Stimulated activated naive CD8-positive, alpha-beta T cell treated with anti-CD3 and anti-CD28 coated beads, Interleukin-15, Interleukin-2, amounts not matched to agents 100 ng/mL and 50 ng/mL, for 24 hours (primary cell): ENCODE measurements around the gene AUTS2.

Source experiments
- H3K27ac Mint-ChIP-seq: one replicate; pipeline ENCODE4 v1.8.0; 2021; ENCODE audit warnings: mild to moderate bottlenecking, mixed read lengths
- H3K27me3 Mint-ChIP-seq: one replicate; pipeline ENCODE4 v1.8.0; 2021; ENCODE audit warnings: mixed read lengths
- H3K36me3 Mint-ChIP-seq: one replicate; pipeline ENCODE4 v1.8.0; 2021; ENCODE audit warnings: low read depth, mixed read lengths
- H3K4me1 Mint-ChIP-seq: one replicate; pipeline ENCODE4 v1.8.0; 2021; ENCODE audit warnings: low read depth, mixed read lengths
- H3K4me3 Mint-ChIP-seq: one replicate; pipeline ENCODE4 v1.8.0; 2021; ENCODE audit warnings: mild to moderate bottlenecking, mixed read lengths
- H3K9me3 Mint-ChIP-seq: one replicate; pipeline ENCODE4 v1.8.0; 2021; ENCODE audit warnings: mixed read lengths

AUTS2 gene

DNA sequence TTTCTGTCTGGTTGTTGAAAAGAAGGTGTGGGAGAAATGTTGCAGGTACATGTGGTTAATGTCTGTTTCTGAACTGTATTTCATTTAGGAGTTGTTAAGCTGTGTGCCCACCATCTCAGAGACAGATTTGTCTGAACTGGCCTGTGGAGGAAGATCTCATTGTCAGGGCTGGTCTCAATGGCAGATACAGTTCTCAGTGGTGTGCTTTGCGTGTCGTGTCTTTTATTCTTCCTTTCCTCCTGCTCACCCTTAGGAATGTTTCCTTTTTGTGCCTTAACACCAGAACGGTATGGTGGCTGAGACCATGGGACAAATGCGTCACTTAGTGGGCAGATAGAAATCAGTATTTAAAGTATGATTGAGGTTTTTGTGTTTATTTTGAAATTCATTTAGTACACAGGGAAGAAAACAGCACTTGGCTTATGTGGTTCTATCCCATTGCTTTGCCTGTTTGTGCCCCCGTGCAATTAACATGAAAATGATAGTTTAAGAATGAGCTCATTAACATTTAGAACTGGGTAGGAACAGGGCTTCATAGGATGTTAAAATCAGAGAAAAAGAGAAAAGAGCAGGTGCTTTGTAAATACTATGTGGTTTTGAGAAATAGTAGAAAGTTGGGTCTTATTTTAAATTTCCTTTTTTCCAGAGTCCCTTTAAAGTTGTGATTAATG, 112.6 kb downstream of the AUTS2 start:
- Mint-ChIP-seq H3K4me1 (no peaks in the 10 kb centered on the region), H3K9me3 (no peaks in the 10 kb centered on the region), H3K27me3 (no peaks in the 10 kb centered on the region), H3K36me3 (no peaks in the 10 kb centered on the region), H3K27ac (no peak overlapping the region), H3K4me3 (no peak overlapping the region)

DNA sequence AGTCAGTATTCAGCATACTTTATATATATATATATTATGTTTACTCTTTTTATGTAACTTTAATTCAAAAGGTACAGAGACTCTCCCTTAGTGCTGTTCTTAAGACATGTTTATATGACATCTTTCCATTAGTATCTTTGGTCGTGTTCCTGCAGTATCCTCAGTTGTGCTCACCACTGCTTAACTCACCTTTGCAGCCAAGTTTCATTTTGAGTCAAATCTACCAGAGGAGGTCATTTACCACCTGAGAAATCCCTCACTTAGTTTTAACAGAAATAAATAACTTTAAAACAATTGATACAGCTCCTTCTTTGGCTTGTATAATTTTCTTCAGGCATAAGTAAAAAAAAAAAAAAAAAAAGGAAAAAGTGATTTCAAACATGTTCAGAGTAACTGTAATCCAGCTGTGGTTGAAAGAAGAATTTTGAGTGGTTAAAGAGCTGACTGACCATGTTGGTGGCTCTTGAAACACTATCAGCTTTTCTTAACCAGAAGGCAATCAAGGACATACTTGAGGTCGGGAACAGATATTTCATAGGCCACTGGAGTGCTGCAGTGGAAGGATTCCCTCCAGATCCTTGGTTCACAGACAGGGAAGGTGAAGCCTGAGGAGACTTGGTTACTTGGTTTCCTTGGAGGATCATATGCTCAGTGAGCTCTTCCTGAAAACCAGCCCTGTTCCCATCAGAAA, 116.8 kb downstream of the AUTS2 start:
- no peaks in the 10 kb centered on the region for H3K27me3 Mint-ChIP-seq
- H3K4me1 Mint-ChIP-seq: no peaks in the 10 kb centered on the region
- H3K27ac Mint-ChIP-seq: no peak overlapping the region
- no peaks in the 10 kb centered on the region for H3K9me3 Mint-ChIP-seq
- H3K4me3 Mint-ChIP-seq: no peak overlapping the region
- H3K36me3 Mint-ChIP-seq: no peaks in the 10 kb centered on the region

DNA sequence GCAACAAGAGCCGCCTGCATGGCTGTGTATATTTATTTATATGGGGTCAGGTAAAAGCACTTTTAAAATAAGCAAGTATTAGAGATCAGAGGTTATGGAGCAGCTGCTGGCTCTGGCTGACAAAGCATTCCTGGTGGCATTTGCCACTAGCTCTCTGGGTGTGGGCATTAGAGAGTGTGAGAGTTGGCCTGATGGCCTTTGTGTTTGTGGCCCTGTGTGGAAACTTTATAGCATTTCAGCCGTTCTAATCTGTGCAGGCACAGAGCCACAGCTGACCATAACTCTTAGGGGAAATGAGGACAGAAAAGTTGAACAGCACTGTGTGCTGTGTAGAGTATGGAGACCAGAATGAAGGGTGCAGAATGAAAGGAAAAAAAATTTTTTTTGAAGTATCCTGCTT, 118.9 kb downstream of the AUTS2 start:
- no peak overlapping the region for H3K4me3 Mint-ChIP-seq
- H3K36me3 Mint-ChIP-seq: no peaks in the 10 kb centered on the region
- H3K4me1 Mint-ChIP-seq: no peaks in the 10 kb centered on the region
- H3K27ac Mint-ChIP-seq: no peak overlapping the region
- no peaks in the 10 kb centered on the region for H3K9me3 Mint-ChIP-seq
- H3K27me3 Mint-ChIP-seq: no peaks in the 10 kb centered on the region

DNA sequence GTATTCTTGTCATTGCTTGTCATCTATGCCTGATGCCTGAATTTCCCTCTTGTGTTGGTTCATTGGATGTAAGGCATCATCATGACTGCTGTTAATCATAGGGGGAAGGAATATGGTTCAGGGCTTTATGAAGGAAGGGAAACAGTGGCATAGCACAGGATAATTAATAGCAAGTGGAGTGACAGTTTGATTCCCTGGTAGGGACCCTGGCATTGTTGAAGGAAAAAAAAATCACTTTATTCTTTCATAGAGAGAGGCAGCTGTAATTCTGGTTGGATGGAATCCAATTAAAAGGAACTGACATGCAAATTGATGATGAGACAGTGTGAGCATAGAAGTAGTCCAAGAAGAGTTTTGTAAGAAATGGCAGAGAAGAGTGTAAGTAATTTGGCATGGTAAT, 121.4 kb downstream of the AUTS2 start:
- Mint-ChIP-seq H3K4me3 (no peak overlapping the region), H3K27me3 (no peaks in the 10 kb centered on the region), H3K9me3 (no peaks in the 10 kb centered on the region), H3K4me1 (no peaks in the 10 kb centered on the region), H3K36me3 (no peaks in the 10 kb centered on the region), H3K27ac (no peak overlapping the region)

DNA sequence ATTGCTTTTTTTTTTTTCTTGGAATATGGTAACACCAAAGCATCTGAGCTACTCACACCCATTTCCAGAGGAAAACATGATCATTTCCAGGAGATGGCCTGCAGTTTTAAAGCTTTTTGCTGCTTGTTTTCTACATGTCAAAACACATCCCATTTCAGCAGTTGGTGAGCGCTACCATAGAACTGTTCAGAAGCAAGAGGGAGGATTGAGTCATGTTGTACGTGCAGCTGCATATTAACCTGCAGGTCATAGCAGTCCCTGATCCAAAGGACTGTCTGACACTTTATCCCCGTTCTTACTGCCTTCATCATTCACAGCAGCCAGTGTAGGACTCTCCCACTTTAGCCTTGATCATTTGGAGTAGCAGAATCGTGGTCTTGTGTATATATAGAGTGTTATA, 124.6 kb downstream of the AUTS2 start:
- no peak overlapping the region for H3K27ac Mint-ChIP-seq
- no peaks in the 10 kb centered on the region for H3K4me1 Mint-ChIP-seq
- peaks cover 3% of the 10 kb centered on the region for H3K27me3 Mint-ChIP-seq
- H3K36me3 Mint-ChIP-seq: no peaks in the 10 kb centered on the region
- H3K9me3 Mint-ChIP-seq: peaks cover 6% of the 10 kb centered on the region
- H3K4me3 Mint-ChIP-seq: no peak overlapping the region

DNA sequence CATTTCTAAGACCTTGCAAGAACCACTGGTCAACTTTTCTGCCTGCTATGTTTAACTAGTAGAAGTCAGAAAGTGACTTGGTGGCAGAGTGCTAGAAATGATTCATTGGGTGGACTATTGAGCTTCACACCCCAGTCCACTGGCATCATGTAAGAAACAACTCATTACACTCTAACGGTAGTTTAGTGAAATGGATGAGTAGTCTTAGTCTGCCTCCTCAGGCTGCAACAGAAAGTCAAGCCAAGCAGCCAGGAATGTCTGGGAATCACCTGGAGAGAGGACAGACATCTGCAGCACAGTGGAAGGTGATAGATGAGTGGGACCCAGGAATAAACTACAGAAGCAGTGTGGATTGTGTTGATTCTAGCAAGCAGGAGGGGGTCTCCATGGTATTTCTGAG, 125.4 kb downstream of the AUTS2 start:
- H3K27me3 Mint-ChIP-seq: peaks cover 3% of the 10 kb centered on the region
- H3K9me3 Mint-ChIP-seq: peaks cover 6% of the 10 kb centered on the region
- H3K4me3 Mint-ChIP-seq: no peak overlapping the region
- H3K36me3 Mint-ChIP-seq: no peaks in the 10 kb centered on the region
- no peak overlapping the region for H3K27ac Mint-ChIP-seq
- no peaks in the 10 kb centered on the region for H3K4me1 Mint-ChIP-seq

DNA sequence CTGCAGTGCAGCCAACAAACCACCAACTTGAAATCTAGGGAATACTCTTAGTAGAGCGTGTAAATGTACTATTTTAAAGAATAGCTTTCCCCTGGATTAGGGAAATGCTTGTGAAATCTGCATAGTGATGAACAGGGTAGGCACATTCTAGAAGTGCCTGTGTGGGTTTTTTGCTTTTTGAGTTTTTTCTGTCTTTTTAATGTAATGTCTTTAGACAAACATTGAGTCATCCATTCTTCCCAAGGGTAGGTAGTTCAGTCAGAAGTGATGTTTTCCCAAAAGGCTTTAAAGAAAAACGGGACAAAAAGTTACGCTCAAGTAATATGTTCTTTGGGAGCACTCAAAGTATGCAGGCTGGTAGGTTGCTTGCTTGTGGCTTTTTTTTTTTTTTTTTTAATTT, 130.0 kb downstream of the AUTS2 start:
- Mint-ChIP-seq H3K36me3 (no peaks in the 10 kb centered on the region), H3K27me3 (peaks cover 7% of the 10 kb centered on the region), H3K4me3 (no peak overlapping the region), H3K27ac (no peak overlapping the region), H3K4me1 (peaks cover 3% of the 10 kb centered on the region), H3K9me3 (peaks cover 6% of the 10 kb centered on the region)

DNA sequence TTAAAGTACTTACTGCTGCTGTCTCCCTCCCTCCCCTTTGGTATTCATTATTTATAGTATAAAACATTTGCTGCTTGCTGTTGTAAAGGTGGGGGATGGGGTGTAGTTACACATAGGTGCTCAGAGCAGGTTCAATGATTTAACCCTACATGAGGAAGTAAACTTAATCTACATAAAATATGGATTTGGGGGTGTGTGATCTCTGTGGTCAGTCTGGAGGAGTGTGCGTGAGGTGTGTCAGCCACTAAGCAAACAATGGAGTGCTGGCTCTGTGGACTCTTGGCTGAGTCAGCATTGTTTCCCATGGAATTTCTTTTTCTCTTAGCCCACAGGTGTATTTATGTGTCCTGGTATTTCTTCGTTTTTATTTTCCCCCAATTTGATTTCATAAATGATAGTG, 133.9 kb downstream of the AUTS2 start:
- no peak overlapping the region for H3K4me3 Mint-ChIP-seq
- H3K9me3 Mint-ChIP-seq: no peaks in the 10 kb centered on the region
- no peak overlapping the region for H3K27ac Mint-ChIP-seq
- H3K4me1 Mint-ChIP-seq: peaks cover 3% of the 10 kb centered on the region
- no peaks in the 10 kb centered on the region for H3K36me3 Mint-ChIP-seq
- peaks cover 11% of the 10 kb centered on the region for H3K27me3 Mint-ChIP-seq

DNA sequence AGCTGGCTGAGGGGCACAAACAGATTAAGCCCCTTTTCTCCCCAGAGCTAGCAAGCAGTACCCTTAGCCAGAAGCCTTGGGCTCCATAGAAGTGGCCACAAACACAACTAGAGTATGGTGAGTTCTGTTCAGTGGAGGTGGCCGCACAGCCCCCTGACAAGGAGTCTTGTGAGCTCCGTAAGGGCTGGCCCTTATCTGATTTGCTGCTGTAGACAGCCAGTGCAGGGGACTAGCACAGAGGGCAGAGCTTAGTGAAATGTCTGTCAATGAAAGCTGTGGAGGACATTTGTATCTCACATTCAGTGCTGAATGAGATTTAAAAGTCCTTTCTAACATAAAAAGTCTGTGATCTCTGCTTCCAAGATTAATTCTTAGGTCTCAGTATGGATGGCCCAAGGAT, 137.3 kb downstream of the AUTS2 start:
- Mint-ChIP-seq H3K9me3 (no peaks in the 10 kb centered on the region), H3K4me3 (no peak overlapping the region), H3K27me3 (peaks cover 11% of the 10 kb centered on the region), H3K36me3 (no peaks in the 10 kb centered on the region), H3K4me1 (peaks cover 29% of the 10 kb centered on the region), H3K27ac (no peak overlapping the region)

DNA sequence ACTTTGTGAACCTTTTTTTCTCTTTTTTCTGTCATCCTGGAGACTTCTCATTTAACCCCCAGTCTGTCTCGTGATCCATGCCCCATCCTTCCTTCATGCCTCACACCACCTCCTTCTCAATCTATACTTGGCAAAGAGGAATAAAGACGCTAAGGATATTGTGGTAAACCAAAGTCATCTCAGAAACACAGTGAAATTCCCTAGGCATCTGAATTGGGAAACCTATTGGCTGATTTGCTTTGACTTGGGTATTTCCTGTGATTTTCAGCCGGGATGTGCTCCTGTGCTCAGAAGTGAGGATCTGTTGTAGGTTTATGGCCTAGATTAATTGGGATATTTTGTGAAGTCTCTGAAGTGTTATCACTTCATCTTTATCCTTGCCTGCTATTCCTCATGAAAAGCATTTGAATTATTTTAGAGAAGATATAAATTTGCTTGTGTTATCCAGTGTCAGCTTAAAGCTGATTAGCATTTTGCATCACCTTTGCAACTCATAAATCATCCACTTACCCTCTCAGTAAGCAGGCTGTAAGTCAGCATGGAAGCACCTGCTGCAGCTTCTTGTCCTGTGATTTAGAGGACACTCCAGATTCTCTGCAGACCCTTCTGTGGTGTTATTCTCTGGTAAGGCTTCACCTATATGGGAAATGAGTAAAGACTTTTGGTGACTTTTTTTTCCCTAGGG, 138.0 kb downstream of the AUTS2 start:
- Mint-ChIP-seq H3K36me3 (no peaks in the 10 kb centered on the region), H3K27me3 (peaks cover 11% of the 10 kb centered on the region), H3K9me3 (no peaks in the 10 kb centered on the region), H3K4me3 (no peak overlapping the region), H3K4me1 (peaks cover 29% of the 10 kb centered on the region), H3K27ac (no peak overlapping the region)

DNA sequence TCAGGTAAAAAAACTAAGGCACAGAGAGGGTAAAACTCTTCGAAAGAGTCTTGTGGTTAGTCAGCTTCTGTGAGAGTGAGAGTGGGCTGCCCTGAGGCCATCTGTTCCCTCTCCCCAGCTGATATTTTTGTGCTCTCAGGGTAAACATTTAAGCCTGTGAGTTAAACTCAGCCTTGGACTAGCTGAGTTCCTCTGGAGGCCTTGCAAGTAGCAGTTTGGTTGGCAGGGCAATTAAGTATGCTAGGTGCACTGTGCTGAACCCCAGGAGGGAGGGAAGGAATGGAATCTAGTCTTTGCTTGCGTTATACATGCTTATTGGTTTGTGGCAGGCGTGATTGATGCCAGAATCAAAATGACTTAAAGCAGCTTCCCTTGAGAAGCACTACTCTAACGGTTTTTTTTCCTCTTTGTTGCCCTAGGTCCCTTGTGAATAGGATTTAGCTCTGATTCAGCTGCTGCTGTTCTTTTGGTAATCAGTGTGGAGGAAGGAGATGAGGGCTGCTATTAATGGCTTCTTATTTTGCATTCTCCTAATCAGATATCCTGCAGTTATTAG, 140.2 kb downstream of the AUTS2 start:
- Mint-ChIP-seq H3K36me3 (no peaks in the 10 kb centered on the region), H3K4me1 (peaks cover 26% of the 10 kb centered on the region), H3K27me3 (peaks cover 7% of the 10 kb centered on the region), H3K27ac (no peak overlapping the region), H3K4me3 (no peak overlapping the region), H3K9me3 (no peaks in the 10 kb centered on the region)

DNA sequence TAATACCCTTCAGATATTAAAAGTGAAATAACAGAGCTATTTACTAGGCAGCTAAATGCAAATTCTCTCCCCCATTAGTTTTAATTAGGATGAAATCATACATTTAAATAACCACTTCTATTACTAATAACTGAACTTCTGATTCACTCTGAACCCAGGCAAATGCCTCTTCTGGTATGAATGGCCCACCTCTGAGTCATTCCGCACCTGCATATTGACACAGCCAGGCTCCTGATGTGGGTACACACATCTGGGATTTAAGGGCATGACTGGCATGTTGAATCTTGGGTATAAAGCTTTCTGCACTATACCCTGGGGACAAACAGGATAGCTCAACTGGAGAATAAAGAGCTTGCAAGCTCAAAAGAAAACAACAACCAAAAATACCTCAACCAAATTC, 140.9 kb downstream of the AUTS2 start:
- H3K36me3 Mint-ChIP-seq: no peaks in the 10 kb centered on the region
- H3K27me3 Mint-ChIP-seq: peaks cover 4% of the 10 kb centered on the region
- H3K27ac Mint-ChIP-seq: no peak overlapping the region
- H3K9me3 Mint-ChIP-seq: no peaks in the 10 kb centered on the region
- H3K4me1 Mint-ChIP-seq: peaks cover 26% of the 10 kb centered on the region
- H3K4me3 Mint-ChIP-seq: no peak overlapping the region

DNA sequence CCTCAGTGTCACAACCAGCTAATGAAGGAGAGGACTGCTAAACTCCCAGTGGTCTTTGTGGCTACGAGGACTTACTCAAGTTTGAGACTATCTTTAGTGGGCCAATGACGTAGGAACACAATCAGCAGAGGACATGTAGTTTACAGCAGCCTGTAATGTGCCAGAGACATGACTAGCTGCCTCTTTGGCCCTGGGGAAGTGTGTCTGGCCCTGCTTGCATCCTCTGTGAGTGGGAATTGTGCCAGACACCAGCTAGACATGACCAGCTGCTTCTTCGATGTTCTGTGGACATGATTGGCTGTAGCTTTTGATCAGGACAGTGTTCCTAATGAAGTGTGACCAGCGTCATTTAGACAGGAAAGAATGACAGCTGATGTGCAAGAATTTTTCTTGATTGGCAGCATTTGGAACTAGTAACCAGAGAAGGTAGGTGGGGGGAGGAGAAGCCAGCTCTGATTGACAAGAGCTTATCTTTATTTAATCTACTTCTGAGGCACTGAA, 141.7 kb downstream of the AUTS2 start:
- H3K27ac Mint-ChIP-seq: no peak overlapping the region
- H3K4me3 Mint-ChIP-seq: no peak overlapping the region
- peaks cover 26% of the 10 kb centered on the region for H3K4me1 Mint-ChIP-seq
- H3K9me3 Mint-ChIP-seq: no peaks in the 10 kb centered on the region
- peaks cover under 1% of the 10 kb centered on the region for H3K27me3 Mint-ChIP-seq
- no peaks in the 10 kb centered on the region for H3K36me3 Mint-ChIP-seq

DNA sequence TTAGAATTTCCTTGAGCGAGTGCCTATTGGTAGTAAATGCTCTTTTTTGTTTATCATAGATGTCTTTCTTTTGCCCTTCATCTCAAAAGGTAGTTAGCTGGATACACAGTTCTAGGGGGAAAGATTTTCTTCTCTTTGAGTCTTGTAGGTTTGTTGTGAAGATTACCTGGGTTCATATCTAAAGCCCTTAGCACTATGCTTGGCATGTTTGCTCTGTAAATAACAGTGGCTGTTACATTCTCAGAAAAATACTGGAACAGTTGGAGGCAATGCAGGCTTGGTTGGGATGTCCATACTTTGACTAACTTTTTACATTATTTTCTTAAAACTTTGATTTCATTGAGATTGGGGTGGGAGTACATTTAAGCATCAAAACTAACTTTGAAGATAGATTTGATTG, 144.0 kb downstream of the AUTS2 start:
- Mint-ChIP-seq H3K9me3 (no peaks in the 10 kb centered on the region), H3K36me3 (no peaks in the 10 kb centered on the region), H3K4me1 (peaks cover 26% of the 10 kb centered on the region), H3K4me3 (no peak overlapping the region), H3K27ac (no peak overlapping the region), H3K27me3 (no peaks in the 10 kb centered on the region)

DNA sequence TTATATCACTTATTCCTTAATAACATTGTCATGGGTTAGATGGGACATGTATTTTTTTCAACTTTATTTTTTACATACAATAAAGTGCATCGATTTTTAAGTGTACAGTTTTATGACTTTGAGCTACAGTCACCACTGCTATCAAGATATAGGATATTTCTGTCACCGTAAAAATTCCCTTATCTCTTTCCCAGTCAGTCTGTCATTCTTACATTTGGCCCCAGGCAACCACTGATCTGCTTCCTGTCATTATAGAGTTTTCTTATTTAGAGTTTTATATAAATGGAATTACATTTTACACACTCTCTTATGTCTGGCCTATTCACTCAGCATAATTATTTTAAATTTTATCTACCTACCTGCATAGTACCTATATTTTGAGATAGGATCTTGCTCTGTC, 145.2 kb downstream of the AUTS2 start:
- no peaks in the 10 kb centered on the region for H3K9me3 Mint-ChIP-seq
- H3K4me1 Mint-ChIP-seq: peaks cover 18% of the 10 kb centered on the region
- no peak overlapping the region for H3K27ac Mint-ChIP-seq
- H3K4me3 Mint-ChIP-seq: no peak overlapping the region
- no peaks in the 10 kb centered on the region for H3K36me3 Mint-ChIP-seq
- no peaks in the 10 kb centered on the region for H3K27me3 Mint-ChIP-seq
